CD4-positive, alpha-beta memory T cell (primary cell): ENCODE results near the gene METTL26. TPM values are rescaled to one million over a fixed set of nuclear protein-coding genes. Genes with fewer than 3 reads are reported as not detected.

ENCODE experiments used
- CTCF ChIA-PET: fragments of 350-600 bp; sonication (Branson Sonifier 250); formaldehyde crosslinking; loops from one replicate; lab custom pipeline; 2021; ENCODE audit warnings: inconsistent platforms; ENCODE audit not compliant: partially characterized antibody; lab: Charles Lee
- POLR2A ChIA-PET: fragments of 350-600 bp; sonication (Branson Sonifier 250); formaldehyde crosslinking; loops from one replicate; lab custom pipeline; 2021; ENCODE audit not compliant: partially characterized antibody; lab: Charles Lee
- DNase-seq, 5 donors: peaks; one replicate each; pipeline versions ENCODE4 v3.0.0 to v3.0.0-alpha.2; 2020 to 2022; ENCODE audit warnings: mixed read lengths in 1 of 5
- H3K27ac ChIP-seq: one replicate; pipeline ENCODE4 v1.7.0; 2013; ENCODE audit warnings: low read depth, low read length
- H3K27me3 ChIP-seq: 2 replicates; pipeline ENCODE4 v1.7.0; 2013; ENCODE audit warnings: mild to moderate bottlenecking, low read length, moderate library complexity; ENCODE audit not compliant: insufficient read depth
- H3K36me3 ChIP-seq: 2 replicates; pipeline ENCODE4 v1.7.0; 2013; ENCODE audit warnings: mild to moderate bottlenecking, low read length, moderate library complexity; ENCODE audit not compliant: insufficient read depth
- H3K4me1 ChIP-seq: 2 replicates; pipeline ENCODE4 v1.7.0; 2013; ENCODE audit warnings: mild to moderate bottlenecking, low read length, moderate library complexity; ENCODE audit not compliant: insufficient read depth
- H3K4me3 ChIP-seq, 2 donors: one replicate each; pipeline ENCODE4 v1.7.0; 2013; ENCODE audit warnings: low read length in 2 of 2, mild to moderate bottlenecking in 1 of 2
- H3K9me3 ChIP-seq, 2 donors: one replicate each; pipeline ENCODE4 v1.7.0; 2013; ENCODE audit warnings: low read length in 2 of 2, control low read depth in 1 of 2; ENCODE audit not compliant: control insufficient read depth in 1 of 2
- H3K27ac Mint-ChIP-seq, 7 donors: one replicate each; pipeline ENCODE4 v1.8.0; 2020 to 2021; ENCODE audit warnings: mixed read lengths in 7 of 7, mild to moderate bottlenecking in 6 of 7, inconsistent platforms in 3 of 7, moderate library complexity in 3 of 7
- H3K27me3 Mint-ChIP-seq, 2 donors: one replicate each; pipeline ENCODE4 v1.8.0; 2020 to 2021; ENCODE audit warnings: mixed read lengths in 2 of 2
- H3K36me3 Mint-ChIP-seq, 2 donors: one replicate each; pipeline ENCODE4 v1.8.0; 2020 to 2021; ENCODE audit warnings: mixed read lengths in 2 of 2, inconsistent platforms in 1 of 2, mild to moderate bottlenecking in 1 of 2
- H3K4me1 Mint-ChIP-seq, 4 donors: one replicate each; pipeline ENCODE4 v1.8.0; 2020 to 2021; ENCODE audit warnings: mixed read lengths in 4 of 4, mild to moderate bottlenecking in 1 of 4
- H3K4me3 Mint-ChIP-seq, 8 donors: one replicate each; pipeline ENCODE4 v1.8.0; 2020 to 2021; ENCODE audit warnings: mixed read lengths in 8 of 8, mild to moderate bottlenecking in 7 of 8, moderate library complexity in 6 of 8, inconsistent platforms in 3 of 8
- H3K9me3 Mint-ChIP-seq, 8 donors: one replicate each; pipeline ENCODE4 v1.8.0; 2020 to 2021; ENCODE audit warnings: mixed read lengths in 8 of 8, mild to moderate bottlenecking in 5 of 8, inconsistent platforms in 3 of 8, moderate library complexity in 1 of 8
- intact Hi-C: fragments of 100-400 bp; cut with micrococcal nuclease; formaldehyde crosslinking; loops from one replicate; pipeline ENCODE4 v1.15.1; 2023
- polyA plus RNA-seq, 2 donors: library from polyadenylated mRNA; unstranded; fragments of 300-500 nt; fragmentation: Illumina TruSeq; gene quantifications; one replicate each; pipeline ENCODE4 v1.2.3, GENCODE V29; 2021
- total RNA-seq, 2 experiments: library from RNA; stranded (reverse); gene quantifications; one replicate each; pipeline ENCODE4 v1.2.3, GENCODE V29; 2021

Gene METTL26
- total and polyA plus RNA-seq, 4 experiments from 2014 or later = 68.4 to 106 (median 82.1) TPM

GRCh38 chr16:644556-644955, 8.5 kb upstream of the METTL26 start:
- ChIA-PET CTCF (no interaction called here), POLR2A (no interaction called here)
- peaks cover 0 to 34% (median 7%) of the 10 kb centered on the region in 4 donors for H3K4me1 Mint-ChIP-seq
- Histone ChIP-seq H3K9me3 (no peaks in the 10 kb centered on the region), H3K4me1 (peaks cover 30% of the 10 kb centered on the region), H3K4me3 (no peak overlapping the region), H3K27ac (no peak overlapping the region), H3K36me3 (no peaks in the 10 kb centered on the region), H3K27me3 (no peaks in the 10 kb centered on the region)
- H3K27ac Mint-ChIP-seq = peak overlapping the region in 1 of 7 donors; percentile 35
- no peaks in the 10 kb centered on the region for H3K9me3 Mint-ChIP-seq
- H3K36me3 Mint-ChIP-seq = no peaks in the 10 kb centered on the region
- H3K27me3 Mint-ChIP-seq = no peaks in the 10 kb centered on the region
- intact Hi-C loops = no loop called here
- peak overlapping the region in 6 of 8 donors; percentile 30 to 72 (median 58) for H3K4me3 Mint-ChIP-seq
- DNase-seq = no peak

DNA sequence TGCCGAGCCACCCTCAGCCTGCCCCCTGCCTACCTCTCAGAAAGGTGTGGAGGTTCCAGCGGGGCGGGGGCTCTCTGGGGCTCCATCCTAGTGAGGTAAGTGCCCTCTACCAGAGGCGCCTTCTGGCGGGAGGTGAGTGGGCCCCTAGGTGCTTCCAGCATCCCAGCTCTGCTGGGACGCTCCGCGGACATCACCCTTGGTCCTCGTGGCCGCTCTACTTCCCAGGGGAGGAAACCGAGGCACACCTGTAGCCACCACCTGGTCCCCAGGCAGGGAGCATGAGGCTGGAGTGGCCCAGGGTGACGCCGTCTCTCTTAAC, 6.9 kb upstream of the METTL26 start:
- no peaks in the 10 kb centered on the region for H3K9me3 ChIP-seq
- Mint-ChIP-seq H3K27me3 (no peaks in the 10 kb centered on the region), H3K4me3 (peak overlapping the region in 7 of 8 donors; percentile 54 to 67 (median 65)), H3K27ac (peak overlapping the region in 1 of 7 donors; percentile 32), H3K9me3 (no peaks in the 10 kb centered on the region), H3K36me3 (no peaks in the 10 kb centered on the region), H3K4me1 (peaks cover 0 to 28% (median 3%) of the 10 kb centered on the region in 4 donors)
- CTCF ChIA-PET = no interaction called here
- H3K4me3 ChIP-seq = no peak overlapping the region
- no peaks in the 10 kb centered on the region for H3K27me3 ChIP-seq
- H3K4me1 ChIP-seq = peaks cover 23% of the 10 kb centered on the region
- POLR2A ChIA-PET = interaction anchor here (1.1 to 1.6 kb wide), 4 partner anchors 25 to 37 kb away, joined by 3 to 6 read pairs (median 6); partner anchors contain the start of genes RHBDL1, RHOT2 and STUB1
- H3K36me3 ChIP-seq = no peaks in the 10 kb centered on the region
- no peak overlapping the region for H3K27ac ChIP-seq
- DNase-seq = no peak
- intact Hi-C loops = no loop called here

GRCh38 chr16:642189-643049, 6.3 kb upstream of the METTL26 start:
- H3K27ac ChIP-seq = no peak overlapping the region
- intact Hi-C loops = no loop called here
- no peaks in the 10 kb centered on the region for H3K27me3 Mint-ChIP-seq
- H3K4me1 Mint-ChIP-seq = peaks cover 0 to 30% (median under 1%) of the 10 kb centered on the region in 4 donors
- H3K36me3 ChIP-seq = no peaks in the 10 kb centered on the region
- ChIA-PET CTCF (interaction anchor here (0.8 kb wide), 1 partner anchor 26 kb away, joined by 3 read pairs; the partner anchor contains the start of gene RHOT2), POLR2A (interaction anchor here (0.7 to 1.6 kb wide), 4 partner anchors 26 to 53 kb away, joined by 4 to 6 read pairs (median 6); partner anchors contain the start of genes RHBDL1, RHOT2 and STUB1)
- DNase-seq = peak in 3 of 5 donors; percentile 18 to 28 (median 23)
- H3K9me3 Mint-ChIP-seq = no peaks in the 10 kb centered on the region
- H3K9me3 ChIP-seq = no peaks in the 10 kb centered on the region
- no peaks in the 10 kb centered on the region for H3K27me3 ChIP-seq
- peaks cover 20% of the 10 kb centered on the region for H3K4me1 ChIP-seq
- H3K36me3 Mint-ChIP-seq = no peaks in the 10 kb centered on the region
- peak overlapping the region; percentile 17 to 45 for H3K4me3 ChIP-seq
- H3K4me3 Mint-ChIP-seq = peak overlapping the region; percentile 54 to 71 (median 66)
- H3K27ac Mint-ChIP-seq = peak overlapping the region in 2 of 7 donors; percentile 32 to 70

DNA sequence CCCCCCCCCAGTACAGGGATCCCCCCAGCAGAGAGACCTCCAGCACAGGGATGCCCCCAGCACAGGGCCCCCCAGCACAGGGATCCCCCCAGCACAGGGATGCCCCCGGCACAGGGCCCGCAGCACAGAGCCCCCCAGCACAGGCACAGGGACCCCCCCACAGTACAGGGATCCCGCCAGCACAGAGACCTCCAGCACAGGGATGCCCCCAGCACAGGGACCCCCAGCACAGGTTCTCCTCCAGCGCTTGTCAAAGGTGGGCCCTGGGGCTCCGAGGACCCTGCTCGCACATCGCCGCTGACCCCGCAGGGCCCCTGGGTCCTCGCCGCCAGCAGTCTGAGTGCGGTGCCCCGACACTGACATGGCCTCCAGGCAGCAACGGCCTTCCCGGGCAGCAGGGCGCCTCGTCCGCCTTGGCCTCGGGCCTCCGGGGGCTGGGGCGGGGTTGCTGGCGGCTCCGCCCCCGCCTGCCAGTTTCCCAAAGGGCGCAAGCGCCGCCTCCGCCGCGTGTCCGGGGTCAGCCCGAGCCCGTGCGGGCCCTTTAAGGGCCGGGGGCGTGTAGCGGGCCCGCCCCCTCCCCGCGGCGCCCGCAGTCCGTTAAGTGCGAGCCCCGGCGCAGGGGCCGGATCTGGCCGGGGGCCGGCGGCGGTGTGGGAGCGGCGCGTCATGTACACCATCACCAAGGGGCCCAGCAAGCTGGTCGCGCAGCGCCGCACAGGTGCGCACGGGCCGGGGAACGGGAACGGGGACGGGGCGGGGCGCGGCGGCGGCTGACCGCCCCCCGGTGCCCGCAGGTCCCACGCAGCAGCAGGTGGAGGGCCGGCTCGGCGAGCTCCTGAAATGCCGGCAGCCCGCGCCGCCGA, 5.5 kb upstream of the METTL26 start, which contains the start of gene MCRIP2:
Gene MCRIP2 (plus strand): TSS at position 503 of the 863 bp plus-strand sequence. CDS start 164 bp downstream, at position 667.
- Histone ChIP-seq H3K36me3 (no peaks in the 10 kb centered on the region), H3K4me3 (peak within 1 kb of the TSS; percentile 17 to 45), H3K27me3 (no peaks in the 10 kb centered on the region), H3K27ac (peak within 1 kb of the TSS; percentile 37), H3K9me3 (no peaks in the 10 kb centered on the region), H3K4me1 (peaks cover 22% of the 10 kb centered on the region)
- ChIA-PET CTCF (interaction anchor here (0.8 kb wide), 1 partner anchor 27 kb away, joined by 3 read pairs; the partner anchor contains the start of gene RHOT2), POLR2A (interaction anchor here (0.7 to 1.6 kb wide), 4 partner anchors 27 to 54 kb away, joined by 4 to 6 read pairs (median 6); partner anchors contain the start of genes RHBDL1, RHOT2 and STUB1)
- peaks cover 0 to 3% of the 10 kb centered on the region in 2 donors for H3K36me3 Mint-ChIP-seq
- H3K27ac Mint-ChIP-seq = peak within 1 kb of the TSS in 4 of 7 donors; percentile 32 to 70 (median 38)
- peaks cover 0 to 28% (median 4%) of the 10 kb centered on the region in 4 donors for H3K4me1 Mint-ChIP-seq
- DNase-seq = peak in 4 of 5 donors; percentile 45 to 57 (median 50)
- H3K27me3 Mint-ChIP-seq = peaks cover 0 to 3% of the 10 kb centered on the region in 2 donors
- intact Hi-C loops = no loop called here
- H3K4me3 Mint-ChIP-seq = peak within 1 kb of the TSS; percentile 54 to 71 (median 66)
- H3K9me3 Mint-ChIP-seq = peaks cover 0 to 3% (median 0%) of the 10 kb centered on the region in 8 donors

DNA sequence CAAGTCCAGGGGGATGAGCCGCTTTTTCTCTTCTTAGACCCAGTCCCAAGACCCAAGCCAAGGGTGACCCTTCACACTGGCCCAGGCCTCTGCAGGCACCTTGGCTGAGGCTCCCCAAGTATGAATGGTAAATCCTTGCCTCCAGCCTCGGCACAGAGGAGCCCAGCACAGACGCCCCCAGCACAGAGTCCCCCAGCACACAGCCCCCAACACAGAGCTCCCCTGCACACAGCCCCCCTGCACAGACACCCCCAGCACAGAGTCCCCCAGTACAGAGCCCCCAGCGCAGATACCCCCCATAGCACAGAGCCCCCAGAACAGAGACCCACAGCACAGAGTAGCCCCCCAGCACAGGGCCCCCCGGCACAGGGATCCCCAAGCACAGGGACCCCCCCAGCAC, 4.5 kb upstream of the METTL26 start:
- no peak for DNase-seq
- CTCF ChIA-PET = no interaction called here

DNA sequence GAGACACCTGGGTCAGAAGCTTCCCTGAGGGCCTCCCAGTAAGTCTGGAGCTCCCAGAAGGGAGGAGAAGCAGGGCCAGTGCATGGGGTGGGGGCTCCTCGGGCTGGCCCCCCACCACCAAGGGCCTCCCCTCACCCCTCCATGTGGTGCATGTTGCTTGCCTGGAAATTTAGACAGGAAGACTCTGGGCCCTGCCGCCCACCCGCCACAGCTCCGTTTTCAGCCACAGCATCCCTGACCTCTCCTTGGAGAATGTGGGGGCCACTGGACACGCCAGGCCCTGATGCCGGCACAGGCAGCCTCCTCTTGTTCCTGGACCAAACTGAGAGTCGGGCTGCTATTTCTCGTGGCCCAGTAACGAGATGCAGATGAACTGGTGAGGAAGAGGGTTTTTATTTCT, 2.7 kb upstream of the METTL26 start:
- peak overlapping the region in 2 of 8 donors; percentile 10 to 17 for H3K4me3 Mint-ChIP-seq
- Histone ChIP-seq H3K27me3 (no peaks in the 10 kb centered on the region), H3K27ac (no peak overlapping the region), H3K4me3 (no peak overlapping the region), H3K9me3 (no peaks in the 10 kb centered on the region), H3K4me1 (peaks cover 33% of the 10 kb centered on the region), H3K36me3 (no peaks in the 10 kb centered on the region)
- CTCF ChIA-PET = interaction anchor here (0.5 kb wide), 1 partner anchor 501 kb away, joined by 4 read pairs; no protein-coding TSS in a partner anchor
- H3K36me3 Mint-ChIP-seq = peaks cover 0 to 7% of the 10 kb centered on the region in 2 donors
- H3K27ac Mint-ChIP-seq = peak overlapping the region in 1 of 7 donors; percentile 71
- no peak for DNase-seq
- POLR2A ChIA-PET = interaction anchor here (1.1 to 3.5 kb wide), 2 partner anchors 9 to 41 kb away, joined by 3 to 14 read pairs; partner anchors contain the start of gene STUB1
- peaks cover 0 to 18% (median 5%) of the 10 kb centered on the region in 4 donors for H3K4me1 Mint-ChIP-seq
- intact Hi-C loops = loop anchor here (5.0 kb wide), 1 partner anchor 1333 kb away; the partner anchor contains the start of gene TBL3
- H3K9me3 Mint-ChIP-seq = peaks cover 0 to 7% (median 0%) of the 10 kb centered on the region in 8 donors
- H3K27me3 Mint-ChIP-seq = peaks cover 0 to 3% of the 10 kb centered on the region in 2 donors

More for the DNA sequence above, 4.5 kb upstream of the METTL26 start:
- Mint-ChIP-seq H3K27me3 (peaks cover 0 to 3% of the 10 kb centered on the region in 2 donors), H3K4me1 (peaks cover 0 to 28% (median 5%) of the 10 kb centered on the region in 4 donors), H3K27ac (peak overlapping the region in 2 of 7 donors; percentile 35 to 42), H3K4me3 (peak overlapping the region; percentile 43 to 64 (median 54)), H3K9me3 (peaks cover 0 to 7% (median 0%) of the 10 kb centered on the region in 8 donors), H3K36me3 (peaks cover 0 to 7% of the 10 kb centered on the region in 2 donors)
- Histone ChIP-seq H3K4me1 (peaks cover 22% of the 10 kb centered on the region), H3K27me3 (no peaks in the 10 kb centered on the region), H3K4me3 (no peak overlapping the region), H3K9me3 (no peaks in the 10 kb centered on the region), H3K27ac (no peak overlapping the region), H3K36me3 (no peaks in the 10 kb centered on the region)
- POLR2A ChIA-PET = no interaction called here
- intact Hi-C loops = no loop called here
